HG02938 (cell line): Measurements from ENCODE around the gene RBKS.
"Not testable (repeated sequence)": the region's sequence is repeated elsewhere in the genome, so short reads cannot be mapped to it uniquely, and the experiment has no call there.

Experiments
- ATAC-seq: cut with Tn5 transposase; IDR thresholded peaks from one replicate; pipeline ENCODE4 v1.9.1; 2021; ENCODE audit warnings: mild to moderate bottlenecking, moderate library complexity; ENCODE audit not compliant: unreplicated experiment

Gene RBKS

GRCh38 chr2:27875089-27875881 lies 14.9 kb downstream of the RBKS start:
- ATAC-seq = no peak

GRCh38 chr2:27873091-27873490 lies 17.1 kb downstream of the RBKS start:
- ATAC-seq = no peak

GRCh38 chr2:27871802-27872201 lies 18.4 kb downstream of the RBKS start:
- no peak for ATAC-seq

- no peak for ATAC-seq
These were observed 19.5 kb downstream of the RBKS start for GRCh38 chr2:27870724-27871123.

- no peak for ATAC-seq
These were observed 20.4 kb downstream of the RBKS start for GRCh38 chr2:27869763-27870162.

- no peak for ATAC-seq
These were observed 23.9 kb downstream of the RBKS start for GRCh38 chr2:27866237-27866636.

- ATAC-seq = not testable (repeated sequence)
These were observed 26.2 kb downstream of the RBKS start for GRCh38 chr2:27863955-27864354.

- ATAC-seq = no peak
These were observed 27.0 kb downstream of the RBKS start for GRCh38 chr2:27863146-27863545.

GRCh38 chr2:27860111-27860510 lies 30.1 kb downstream of the RBKS start:
- no peak for ATAC-seq

- no peak for ATAC-seq
These were observed 32.6 kb downstream of the RBKS start for GRCh38 chr2:27857417-27858172.

- no peak for ATAC-seq
These were observed 33.2 kb downstream of the RBKS start for GRCh38 chr2:27856956-27857355.

GRCh38 chr2:27856386-27856785 lies 33.8 kb downstream of the RBKS start:
- ATAC-seq = no peak

- no peak for ATAC-seq
These were observed 34.7 kb downstream of the RBKS start for GRCh38 chr2:27855476-27855875.

GRCh38 chr2:27854229-27854862 lies 35.8 kb downstream of the RBKS start:
- no peak for ATAC-seq

- ATAC-seq = no peak
These were observed 37.5 kb downstream of the RBKS start for GRCh38 chr2:27852691-27853090.

GRCh38 chr2:27849558-27850205 lies 40.5 kb downstream of the RBKS start:
- ATAC-seq = no peak

GRCh38 chr2:27847333-27847732 lies 42.9 kb downstream of the RBKS start:
- ATAC-seq = no peak

- ATAC-seq = no peak
These were observed 45.3 kb downstream of the RBKS start for GRCh38 chr2:27844821-27845255.

- no peak for ATAC-seq
These were observed 46.2 kb downstream of the RBKS start for GRCh38 chr2:27843992-27844391.

- no peak for ATAC-seq
These were observed 47.3 kb downstream of the RBKS start for GRCh38 chr2:27842894-27843293.

GRCh38 chr2:27839022-27839618 lies 51.1 kb downstream of the RBKS start:
- ATAC-seq = no peak
